Mesendoderm (in vitro differentiated cells): ENCODE data around the gene GRIP1.

ENCODE experiments used
- DNase-seq: peaks from one replicate; pipeline ENCODE4 v3.0.0; 2013
- H2AK5ac ChIP-seq: 2 replicates; pipeline ENCODE4 v1.6.1; 2013; ENCODE audit warnings: low read length, inconsistent platforms
- H2BK120ac ChIP-seq: 2 replicates; pipeline ENCODE4 v1.6.1; 2013; ENCODE audit warnings: low read depth, mild to moderate bottlenecking, low read length, moderate library complexity, mixed read lengths
- H2BK15ac ChIP-seq: replicated peaks from 2 replicates; pipeline ENCODE4 v1.6.1; 2013; ENCODE audit warnings: low read depth, mild to moderate bottlenecking, moderate library complexity
- H2BK5ac ChIP-seq: 2 replicates; pipeline ENCODE4 v1.6.1; 2013; ENCODE audit warnings: low read length, inconsistent platforms
- H3K18ac ChIP-seq: 2 replicates; pipeline ENCODE4 v1.6.1; 2013; ENCODE audit warnings: mild to moderate bottlenecking, low read length, mixed read lengths
- H3K23ac ChIP-seq: one replicate; pipeline ENCODE4 v1.6.1; 2013; ENCODE audit warnings: low read length
- H3K27ac ChIP-seq: 2 replicates; pipeline ENCODE4 v1.5.1; 2013; ENCODE audit warnings: low read depth, mild to moderate bottlenecking, inconsistent platforms, low read length, moderate library complexity
- H3K27me3 ChIP-seq: 2 replicates; pipeline ENCODE4 v1.6.1; 2013; ENCODE audit warnings: low read length, control low read depth, mild to moderate bottlenecking, inconsistent platforms; ENCODE audit not compliant: insufficient read depth, poor library complexity
- H3K36me3 ChIP-seq: 2 replicates; pipeline ENCODE4 v1.6.1; 2013; ENCODE audit warnings: low read length, inconsistent platforms; ENCODE audit not compliant: control insufficient read depth, insufficient read depth
- H3K4ac ChIP-seq: one replicate; pipeline ENCODE4 v1.6.1; 2013; ENCODE audit warnings: low read depth, mild to moderate bottlenecking, low read length, moderate library complexity
- H3K4me1 ChIP-seq: 2 replicates; pipeline ENCODE4 v1.6.1; 2013; ENCODE audit warnings: low read depth, low read length, inconsistent platforms; ENCODE audit not compliant: control insufficient read depth
- H3K4me2 ChIP-seq: 2 replicates; pipeline ENCODE4 v1.6.1; 2013; ENCODE audit warnings: low read length
- H3K4me3 ChIP-seq: 2 replicates; pipeline ENCODE4 v1.5.1; 2013; ENCODE audit warnings: mild to moderate bottlenecking, low read length
- H3K56ac ChIP-seq: one replicate; pipeline ENCODE4 v1.6.1; 2013; ENCODE audit warnings: low read length
- H3K79me1 ChIP-seq: 2 replicates; pipeline ENCODE4 v1.6.1; 2013; ENCODE audit warnings: low read length, inconsistent platforms
- H3K79me2 ChIP-seq: 2 replicates; pipeline ENCODE4 v1.6.1; 2013; ENCODE audit warnings: mild to moderate bottlenecking, low read length; ENCODE audit not compliant: control insufficient read depth, insufficient read depth
- H3K9ac ChIP-seq: 2 replicates; pipeline ENCODE4 v1.6.1; 2013; ENCODE audit warnings: low read length, inconsistent platforms
- H4K5ac ChIP-seq: one replicate; pipeline ENCODE4 v1.6.1; 2013; ENCODE audit warnings: low read length
- H4K8ac ChIP-seq: one replicate; pipeline ENCODE4 v1.6.1; 2013; ENCODE audit warnings: low read depth, mild to moderate bottlenecking, control low read depth, low read length, moderate library complexity
- WGBS: extraction: QIAGEN DNeasy Blood & Tissue Kit; methylation state at CpG from one replicate; pipeline ENCODE4 v1.1.7; 2013; ENCODE audit warnings: low lambda C conversion rate, missing lambda C conversion rate; ENCODE audit not compliant: insufficient coverage; ENCODE audit errors: extremely low coverage; 5-methylcytosine and 5-hydroxymethylcytosine counted together

The GRIP1 gene

GRCh38 chr12:66531766-66532165 lies 147.1 kb downstream of the GRIP1 start:
- Histone ChIP-seq H3K4me3 (no peak overlapping the region), H3K36me3 (no peaks in the 10 kb centered on the region), H4K8ac (no peak overlapping the region), H2BK120ac (no peak overlapping the region), H3K23ac (no peak overlapping the region), H2BK15ac (no peak overlapping the region), H3K4me2 (no peak overlapping the region), H3K4ac (no peak overlapping the region), H3K79me1 (no peaks in the 10 kb centered on the region), H3K9ac (no peak overlapping the region), H3K4me1 (no peaks in the 10 kb centered on the region), H3K79me2 (no peaks in the 10 kb centered on the region), H4K5ac (no peak overlapping the region), H3K27ac (no peak overlapping the region), H3K18ac (no peak overlapping the region), H2AK5ac (no peak overlapping the region), H3K27me3 (no peaks in the 10 kb centered on the region), H3K56ac (no peak overlapping the region), H2BK5ac (no peak overlapping the region)
- no CpG with 5 or more reads among the region's 2 CpGs for WGBS
- DNase-seq, result no peak

- H3K4ac ChIP-seq, result no peak overlapping the region
- H3K56ac ChIP-seq, result no peak overlapping the region
- H3K27ac ChIP-seq, result no peak overlapping the region
- WGBS, result no CpG with 5 or more reads among the region's 1 CpG
- no peaks in the 10 kb centered on the region for H3K27me3 ChIP-seq
- DNase-seq, result no peak
- no peaks in the 10 kb centered on the region for H3K4me1 ChIP-seq
- H4K5ac ChIP-seq, result no peak overlapping the region
- H3K79me2 ChIP-seq, result no peaks in the 10 kb centered on the region
- no peak overlapping the region for H3K23ac ChIP-seq
- H2AK5ac ChIP-seq, result no peak overlapping the region
- H3K36me3 ChIP-seq, result no peaks in the 10 kb centered on the region
- H2BK15ac ChIP-seq, result no peak overlapping the region
- H3K9ac ChIP-seq, result no peak overlapping the region
- H3K4me2 ChIP-seq, result no peak overlapping the region
- no peaks in the 10 kb centered on the region for H3K79me1 ChIP-seq
- no peak overlapping the region for H3K4me3 ChIP-seq
- H4K8ac ChIP-seq, result no peak overlapping the region
- H3K18ac ChIP-seq, result no peak overlapping the region
- H2BK120ac ChIP-seq, result no peak overlapping the region
- H2BK5ac ChIP-seq, result no peak overlapping the region
Measured at GRCh38 chr12:66529934-66530333, 148.9 kb downstream of the GRIP1 start.

GRCh38 chr12:66516561-66516960 lies 162.3 kb downstream of the GRIP1 start:
- Histone ChIP-seq H2AK5ac (no peak overlapping the region), H4K5ac (no peak overlapping the region), H3K27me3 (no peaks in the 10 kb centered on the region), H3K36me3 (no peaks in the 10 kb centered on the region), H3K4ac (no peak overlapping the region), H3K4me1 (peaks cover 2% of the 10 kb centered on the region), H3K23ac (no peak overlapping the region), H2BK5ac (no peak overlapping the region), H3K56ac (no peak overlapping the region), H3K27ac (no peak overlapping the region), H3K79me1 (no peaks in the 10 kb centered on the region), H4K8ac (peak overlapping the region; percentile 76), H3K4me3 (no peak overlapping the region), H3K4me2 (no peak overlapping the region), H3K79me2 (no peaks in the 10 kb centered on the region), H3K9ac (no peak overlapping the region), H2BK120ac (no peak overlapping the region), H2BK15ac (no peak overlapping the region), H3K18ac (no peak overlapping the region)
- DNase-seq, result no peak
- no CpG with 5 or more reads among the region's 4 CpGs for WGBS

- Histone ChIP-seq H3K4ac (no peak overlapping the region), H4K8ac (no peak overlapping the region), H2BK5ac (no peak overlapping the region), H3K56ac (no peak overlapping the region), H3K4me2 (no peak overlapping the region), H3K79me1 (no peaks in the 10 kb centered on the region), H3K79me2 (no peaks in the 10 kb centered on the region), H3K18ac (peak overlapping the region; percentile 18), H4K5ac (no peak overlapping the region), H3K27me3 (no peaks in the 10 kb centered on the region), H3K23ac (no peak overlapping the region), H2BK15ac (peak overlapping the region; percentile 74), H3K4me3 (no peak overlapping the region), H3K4me1 (peaks cover 2% of the 10 kb centered on the region), H3K9ac (no peak overlapping the region), H2BK120ac (no peak overlapping the region), H2AK5ac (no peak overlapping the region), H3K27ac (no peak overlapping the region), H3K36me3 (no peaks in the 10 kb centered on the region)
- DNase-seq, result peak; percentile 89
- no CpG with 5 or more reads among the region's 2 CpGs for WGBS
Measured at GRCh38 chr12:66516133-66516532, 162.7 kb downstream of the GRIP1 start.

GRCh38 chr12:66514581-66514980 lies 164.3 kb downstream of the GRIP1 start:
- no peak overlapping the region for H3K4ac ChIP-seq
- no peak overlapping the region for H2AK5ac ChIP-seq
- no peak overlapping the region for H2BK15ac ChIP-seq
- H3K27ac ChIP-seq, result no peak overlapping the region
- no peaks in the 10 kb centered on the region for H3K27me3 ChIP-seq
- no peak overlapping the region for H3K4me2 ChIP-seq
- H3K79me2 ChIP-seq, result no peaks in the 10 kb centered on the region
- no peak overlapping the region for H3K18ac ChIP-seq
- H4K5ac ChIP-seq, result no peak overlapping the region
- no peak overlapping the region for H3K23ac ChIP-seq
- no peaks in the 10 kb centered on the region for H3K79me1 ChIP-seq
- no peak overlapping the region for H3K56ac ChIP-seq
- H3K4me1 ChIP-seq, result peaks cover 2% of the 10 kb centered on the region
- no peak for DNase-seq
- H4K8ac ChIP-seq, result no peak overlapping the region
- H2BK5ac ChIP-seq, result no peak overlapping the region
- H2BK120ac ChIP-seq, result no peak overlapping the region
- no peak overlapping the region for H3K4me3 ChIP-seq
- H3K36me3 ChIP-seq, result no peaks in the 10 kb centered on the region
- no peak overlapping the region for H3K9ac ChIP-seq
- WGBS, result no CpG with 5 or more reads among the region's 2 CpGs

- H3K27ac ChIP-seq, result no peak overlapping the region
- H2AK5ac ChIP-seq, result no peak overlapping the region
- no peaks in the 10 kb centered on the region for H3K36me3 ChIP-seq
- peak; percentile 12 for DNase-seq
- H4K8ac ChIP-seq, result no peak overlapping the region
- WGBS, result no CpG with 5 or more reads among the region's 2 CpGs
- H3K9ac ChIP-seq, result no peak overlapping the region
- H3K27me3 ChIP-seq, result no peaks in the 10 kb centered on the region
- H3K56ac ChIP-seq, result no peak overlapping the region
- H4K5ac ChIP-seq, result no peak overlapping the region
- H3K4me3 ChIP-seq, result no peak overlapping the region
- no peak overlapping the region for H3K4me2 ChIP-seq
- H2BK120ac ChIP-seq, result no peak overlapping the region
- no peak overlapping the region for H2BK5ac ChIP-seq
- H3K79me1 ChIP-seq, result no peaks in the 10 kb centered on the region
- H3K23ac ChIP-seq, result no peak overlapping the region
- no peaks in the 10 kb centered on the region for H3K79me2 ChIP-seq
- no peak overlapping the region for H2BK15ac ChIP-seq
- no peak overlapping the region for H3K4ac ChIP-seq
- no peak overlapping the region for H3K18ac ChIP-seq
- peaks cover 8% of the 10 kb centered on the region for H3K4me1 ChIP-seq
Measured at GRCh38 chr12:66508025-66508424, 170.9 kb downstream of the GRIP1 start.
